GM18868 (cell line): Measurements from ENCODE around the gene CABLES1.
"Not testable (repeated sequence)": the region's sequence is repeated elsewhere in the genome, so short reads cannot be mapped to it uniquely, and the experiment has no call there.

Experiments used
- ATAC-seq: cut with Tn5 transposase; IDR thresholded peaks from one replicate; pipeline ENCODE4 v1.9.1; 2021; ENCODE audit warnings: mild to moderate bottlenecking, moderate library complexity; ENCODE audit not compliant: unreplicated experiment

The CABLES1 gene, protein sequence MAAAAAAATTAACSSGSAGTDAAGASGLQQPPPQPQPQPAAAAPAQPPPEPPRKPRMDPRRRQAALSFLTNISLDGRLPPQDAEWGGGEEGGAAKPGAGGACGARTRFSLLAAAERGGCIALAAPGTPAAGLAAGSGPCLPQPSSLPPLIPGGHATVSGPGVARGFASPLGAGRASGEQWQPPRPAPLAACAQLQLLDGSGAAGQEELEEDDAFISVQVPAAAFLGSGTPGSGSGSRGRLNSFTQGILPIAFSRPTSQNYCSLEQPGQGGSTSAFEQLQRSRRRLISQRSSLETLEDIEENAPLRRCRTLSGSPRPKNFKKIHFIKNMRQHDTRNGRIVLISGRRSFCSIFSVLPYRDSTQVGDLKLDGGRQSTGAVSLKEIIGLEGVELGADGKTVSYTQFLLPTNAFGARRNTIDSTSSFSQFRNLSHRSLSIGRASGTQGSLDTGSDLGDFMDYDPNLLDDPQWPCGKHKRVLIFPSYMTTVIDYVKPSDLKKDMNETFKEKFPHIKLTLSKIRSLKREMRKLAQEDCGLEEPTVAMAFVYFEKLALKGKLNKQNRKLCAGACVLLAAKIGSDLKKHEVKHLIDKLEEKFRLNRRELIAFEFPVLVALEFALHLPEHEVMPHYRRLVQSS

GRCh38 chr18:23134780-23135549 lies at the start of gene CABLES1:
TSS of gene CABLES1 (plus strand) at chr18:23135485. CDS start at chr18:23135763, 278 bp downstream.
- peak; percentile 30 for ATAC-seq

DNA sequence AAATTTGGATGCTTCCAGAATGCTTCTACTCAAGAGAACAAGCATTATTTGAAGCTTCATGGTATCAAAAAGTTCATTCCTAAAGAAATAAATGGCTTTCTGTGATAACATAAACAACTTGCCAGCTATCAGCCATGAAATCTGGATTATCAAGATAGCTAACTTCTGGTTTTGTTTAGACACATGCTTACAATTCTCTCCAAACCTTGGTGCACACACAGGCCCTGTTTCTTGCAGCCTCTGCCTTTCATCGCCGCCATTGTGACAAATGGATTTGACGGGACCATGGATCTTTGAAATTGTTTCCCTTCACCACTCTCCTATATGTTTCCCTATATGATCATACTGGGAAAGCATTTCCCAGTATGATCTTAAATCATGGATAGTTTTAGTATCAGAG lies 47.9 kb upstream of the CABLES1 start:
- no peak for ATAC-seq

GRCh38 chr18:23088310-23088709 lies 47.0 kb upstream of the CABLES1 start:
- no peak for ATAC-seq

DNA sequence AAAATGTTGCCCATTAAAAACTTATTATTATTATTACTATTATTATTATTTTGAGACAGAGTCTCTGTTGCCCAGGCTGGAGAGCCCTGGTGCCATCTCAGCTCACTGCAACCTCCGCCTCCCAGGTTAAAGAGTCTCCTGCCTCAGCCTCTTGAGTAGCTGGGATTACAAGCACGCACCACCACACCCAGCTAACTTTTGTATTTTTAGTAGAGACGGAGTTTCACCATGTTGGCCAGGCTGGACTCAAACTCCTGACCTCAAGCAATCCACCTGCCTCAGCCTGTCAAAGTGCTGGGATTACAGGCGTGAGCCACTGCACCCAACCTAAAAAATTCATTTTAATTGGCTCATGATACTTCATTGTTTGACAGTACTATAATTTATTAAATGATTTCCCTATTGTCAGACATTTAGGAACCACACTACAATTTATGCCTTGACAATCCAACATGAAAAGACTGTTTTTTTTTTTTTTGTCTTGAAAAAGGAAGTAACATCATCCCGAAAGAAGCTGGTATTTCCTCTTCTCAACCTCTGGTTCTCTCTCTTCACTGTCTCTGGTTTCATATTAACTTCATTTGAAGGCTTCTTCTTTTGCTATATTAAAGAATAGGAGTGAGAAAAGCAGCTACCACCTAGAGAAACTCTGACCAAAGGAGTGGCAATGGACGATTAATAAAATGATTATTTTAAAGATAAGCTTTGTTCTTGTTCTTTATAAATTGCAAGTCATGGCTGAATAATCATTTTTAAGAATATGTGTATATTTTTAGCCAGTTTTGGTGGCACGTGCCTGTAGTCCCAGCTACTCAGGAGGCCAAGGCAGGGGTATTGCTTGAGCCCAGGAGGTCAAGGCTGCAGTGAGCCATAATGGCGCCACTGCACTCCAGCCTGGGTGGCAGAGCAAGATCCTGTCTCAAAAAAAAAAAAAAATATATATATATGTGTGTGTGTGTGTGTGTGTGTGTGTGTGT lies 44.0 kb upstream of the CABLES1 start:
- peak; percentile 76 for ATAC-seq

DNA sequence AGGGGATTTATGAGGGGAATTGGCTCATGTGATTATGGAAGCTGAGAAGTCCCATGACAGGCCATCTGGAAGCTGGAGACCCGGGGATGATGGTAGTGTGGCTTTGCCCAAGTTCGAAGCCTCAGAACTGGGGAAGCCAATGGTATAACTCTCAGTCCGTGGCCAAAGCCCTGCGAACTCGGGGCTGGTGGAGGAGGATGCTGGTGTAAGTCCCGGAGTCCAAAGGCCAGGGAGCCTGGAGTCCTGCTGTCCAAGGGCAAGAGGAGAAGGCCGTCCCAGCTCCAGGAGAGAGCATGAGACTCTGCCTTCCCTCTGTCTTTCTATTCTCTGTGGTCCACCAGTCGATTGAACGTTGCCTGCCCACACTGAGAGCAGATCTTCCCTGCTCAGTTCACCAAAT lies 43.2 kb upstream of the CABLES1 start:
- ATAC-seq, result no peak

GRCh38 chr18:23093130-23093529 lies 42.2 kb upstream of the CABLES1 start:
- ATAC-seq, result not testable (repeated sequence)

DNA sequence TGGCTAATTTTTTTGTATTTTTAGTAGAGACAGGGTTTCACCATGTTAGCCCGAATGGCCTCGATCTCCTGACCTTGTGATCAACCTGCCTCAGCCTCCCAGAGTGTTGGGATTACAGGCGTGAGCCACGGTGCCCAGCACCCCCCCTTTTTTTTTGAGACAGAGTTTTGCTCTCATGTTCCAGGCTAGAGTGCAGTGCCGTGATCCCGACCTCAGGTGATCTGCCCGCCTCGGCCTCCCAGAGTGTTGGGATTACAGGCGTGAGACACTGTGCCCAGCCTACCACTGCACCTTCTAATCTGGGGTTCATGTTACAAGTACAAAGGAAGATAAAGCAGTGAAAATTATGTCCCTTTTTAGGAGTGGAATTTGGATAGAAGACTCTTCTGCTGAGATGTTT lies 41.5 kb upstream of the CABLES1 start:
- ATAC-seq, result no peak

GRCh38 chr18:23094411-23095190 lies 40.7 kb upstream of the CABLES1 start:
- no peak for ATAC-seq

- ATAC-seq, result no peak
Measured at GRCh38 chr18:23095463-23095862, 39.8 kb upstream of the CABLES1 start.

GRCh38 chr18:23097016-23097415 lies 38.3 kb upstream of the CABLES1 start:
- not testable (repeated sequence) for ATAC-seq

GRCh38 chr18:23099621-23100020 lies 35.7 kb upstream of the CABLES1 start:
- ATAC-seq, result no peak

GRCh38 chr18:23101861-23102432 lies 33.3 kb upstream of the CABLES1 start:
- ATAC-seq, result no peak

DNA sequence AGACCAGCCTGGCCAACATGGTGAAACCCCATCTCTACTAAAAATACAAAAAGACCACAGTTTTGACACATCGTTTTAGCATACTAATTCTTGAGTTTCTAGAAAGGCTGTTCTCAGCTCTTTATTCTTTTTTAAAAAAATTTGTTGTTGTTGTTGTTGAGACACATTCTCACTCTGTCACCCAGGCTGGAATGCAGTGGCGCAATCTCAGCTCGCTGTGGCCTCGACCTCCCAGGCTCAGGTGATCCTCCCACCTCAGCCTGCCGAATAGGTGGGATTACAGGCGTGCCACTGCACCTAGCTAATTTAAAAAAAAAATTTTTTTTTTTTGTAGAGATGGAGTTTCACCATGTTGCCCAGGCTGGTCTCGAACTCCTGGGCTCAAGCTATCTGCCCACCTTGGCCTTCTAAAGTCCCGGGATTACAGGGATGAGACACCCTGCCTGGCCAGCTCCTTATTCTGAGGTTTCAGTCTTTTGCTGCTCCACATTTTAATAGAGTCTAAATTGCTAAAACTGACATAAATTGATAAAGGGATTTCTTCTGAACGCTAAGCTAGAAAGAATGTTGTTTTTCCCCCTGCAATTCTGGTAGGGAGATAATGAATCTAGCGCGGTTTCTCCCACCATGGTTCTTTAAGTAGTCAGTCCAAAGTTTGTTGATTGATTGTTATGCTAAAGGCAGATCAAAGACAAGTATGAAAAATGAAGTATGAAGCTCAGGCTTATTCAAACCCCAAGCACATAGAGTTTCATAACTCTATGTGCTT lies 32.6 kb upstream of the CABLES1 start:
- ATAC-seq, result no peak

- ATAC-seq, result no peak
Measured at GRCh38 chr18:23103449-23103848, 31.8 kb upstream of the CABLES1 start.

GRCh38 chr18:23105030-23105429 lies 30.3 kb upstream of the CABLES1 start:
- ATAC-seq, result no peak

DNA sequence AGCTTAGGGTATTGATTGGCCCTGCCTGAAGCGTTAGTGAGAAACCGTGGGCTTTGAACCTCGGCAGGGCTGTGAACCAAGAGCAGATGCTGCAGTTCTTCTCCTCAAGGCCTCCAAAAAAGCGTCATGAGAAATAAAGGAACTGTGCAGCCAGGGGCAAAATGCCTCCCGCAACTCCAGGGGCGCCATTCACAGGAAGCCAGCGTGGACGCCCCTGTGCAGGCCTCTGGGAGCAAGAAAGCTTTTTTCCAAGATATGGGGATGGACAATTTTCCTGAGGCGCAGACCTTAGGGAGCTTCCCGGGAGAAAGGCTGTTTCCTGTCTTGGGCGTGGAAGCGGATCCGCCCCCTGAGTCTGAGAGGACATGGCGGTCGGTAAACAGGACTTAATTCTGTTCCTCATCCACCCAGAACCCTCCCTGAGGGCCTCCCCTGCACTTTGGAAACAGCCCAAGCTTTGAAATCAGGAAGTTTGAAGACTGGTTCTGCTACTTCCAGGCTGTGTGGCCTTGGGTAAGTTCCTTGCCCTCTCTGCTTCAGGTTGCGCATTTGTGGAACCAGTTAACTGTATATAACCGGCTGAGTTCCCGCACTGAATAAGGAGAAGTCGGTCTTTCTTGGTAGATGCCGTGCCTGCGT lies 29.6 kb upstream of the CABLES1 start:
- no peak for ATAC-seq

DNA sequence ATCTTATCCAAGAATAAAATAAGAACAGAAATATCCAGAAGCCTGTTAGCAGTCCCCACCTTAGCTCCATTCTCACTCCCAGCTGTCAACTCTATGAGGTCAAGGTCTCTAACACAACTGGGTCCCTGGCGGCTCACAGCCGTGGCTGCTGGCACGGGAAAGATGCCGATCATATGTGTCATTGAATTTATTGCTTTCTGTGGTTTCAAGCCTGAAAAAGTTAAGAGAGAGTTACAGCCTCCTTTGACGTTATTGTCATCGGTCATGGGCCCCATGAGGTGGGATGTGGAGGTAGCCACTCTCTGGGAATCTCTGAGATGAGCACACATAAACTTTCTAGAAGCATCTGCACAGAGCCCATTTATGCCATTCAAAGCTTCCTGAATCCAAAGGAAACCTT lies 28.7 kb upstream of the CABLES1 start:
- no peak for ATAC-seq

DNA sequence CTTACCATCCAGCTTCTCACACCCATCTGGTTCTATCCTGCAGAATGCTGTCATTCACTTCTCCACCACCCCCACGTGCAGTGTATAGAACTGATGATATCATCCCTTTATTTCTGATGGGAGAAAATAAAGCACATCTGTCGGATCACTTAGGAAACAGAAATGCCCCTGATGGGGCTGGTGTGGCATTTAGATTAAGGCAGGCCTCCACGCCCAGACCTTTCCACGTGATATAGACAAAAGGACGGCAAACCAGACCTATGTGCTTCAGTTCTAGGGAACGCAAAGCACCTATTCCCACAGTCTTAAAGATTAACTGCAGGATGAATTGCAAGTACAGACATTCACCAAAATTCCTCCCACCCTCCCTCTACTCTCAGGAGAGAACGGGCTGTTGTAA lies 27.6 kb upstream of the CABLES1 start:
- no peak for ATAC-seq
